AG04450 (cell line): ENCODE measurements around the gene TMPRSS9. TPM values are rescaled to one million over a fixed set of nuclear protein-coding genes. Genes with fewer than 3 reads are reported as not detected.

Experiments used
- CTCF ChIA-PET: fragments of 300-600, 350-600 bp; formaldehyde crosslinking; extraction: SDS; loops from one replicate; lab custom pipeline; 2022; ENCODE audit warnings: antibody characterized with exemption, inconsistent platforms; lab: Charles Lee
- POLR2A ChIA-PET: fragments of 350-600 bp; formaldehyde crosslinking; extraction: SDS; loops from one replicate; lab custom pipeline; 2021; ENCODE audit warnings: antibody characterized with exemption, inconsistent platforms; lab: Yijun Ruan, JAX
- DNase-seq: peaks from one replicate; pipeline ENCODE4 v3.0.0-alpha.2; 2011; ENCODE audit warnings: low read depth, low spot score
- H3K27ac ChIP-seq: one replicate; pipeline ENCODE4 v1.5.1; 2012; ENCODE audit warnings: low read depth, low read length, control low read depth
- H3K27me3 ChIP-seq: one replicate; pipeline ENCODE4 v1.6.0; 2012; ENCODE audit warnings: low read length; ENCODE audit not compliant: control insufficient read depth, insufficient read depth
- H3K4me3 ChIP-seq: 2 replicates; pipeline ENCODE4 v1.5.1; 2011; ENCODE audit warnings: mild to moderate bottlenecking, low read depth, low read length, control low read depth
- H3K9me3 ChIP-seq: 2 replicates; pipeline ENCODE4 v1.5.1; 2012; ENCODE audit warnings: low read length; ENCODE audit not compliant: control insufficient read depth, insufficient read depth
- CTCF ChIP-seq: IDR thresholded peaks from 2 replicates; pipeline ENCODE4 v1.5.1; 2011; ENCODE audit warnings: low read depth, low read length, control low read depth, inconsistent platforms
- polyA plus RNA-seq: library from polyadenylated mRNA; depleted of rRNA; stranded (reverse); fragments of >200 nt; gene quantifications from 2 replicates; pipeline ENCODE4 v1.2.3, GENCODE V29; 2011

Gene TMPRSS9
- polyA plus RNA-seq, 1 experiment = not detected

- ChIA-PET POLR2A (no interaction called here), CTCF (no interaction called here)
- no peak for DNase-seq
Observed at GRCh38 chr19:2334986-2335846, 24.8 kb upstream of the TMPRSS9 start.

GRCh38 chr19:2335848-2336247, 24.2 kb upstream of the TMPRSS9 start:
- Histone ChIP-seq H3K27me3 (no peaks in the 10 kb centered on the region), H3K4me3 (no peak overlapping the region), H3K9me3 (peaks cover 17% of the 10 kb centered on the region), H3K27ac (no peak overlapping the region)
- no peak for DNase-seq
- ChIA-PET CTCF (no interaction called here), POLR2A (no interaction called here)
- no peak for TF ChIP-seq CTCF

More at GRCh38 chr19:2334986-2335846, 24.8 kb upstream of the TMPRSS9 start:
- Histone ChIP-seq H3K27me3 (no peaks in the 10 kb centered on the region), H3K27ac (no peak overlapping the region), H3K4me3 (no peak overlapping the region), H3K9me3 (peaks cover 17% of the 10 kb centered on the region)
- TF ChIP-seq CTCF = no peak

GRCh38 chr19:2336528-2337328, 23.3 kb upstream of the TMPRSS9 start:
- Histone ChIP-seq H3K27me3 (no peaks in the 10 kb centered on the region), H3K27ac (no peak overlapping the region), H3K9me3 (peaks cover 17% of the 10 kb centered on the region), H3K4me3 (no peak overlapping the region)
- no peak for DNase-seq
- ChIA-PET POLR2A (no interaction called here), CTCF (no interaction called here)
- no peak for TF ChIP-seq CTCF

- H3K27ac ChIP-seq = no peak overlapping the region
- DNase-seq = no peak
- CTCF ChIA-PET = no interaction called here
- no peak overlapping the region for H3K4me3 ChIP-seq
- peaks cover 17% of the 10 kb centered on the region for H3K9me3 ChIP-seq
- POLR2A ChIA-PET = no interaction called here
- no peaks in the 10 kb centered on the region for H3K27me3 ChIP-seq
- TF ChIP-seq CTCF = no peak
Observed at GRCh38 chr19:2337329-2337707, 22.7 kb upstream of the TMPRSS9 start.
